PC-9 (cell line): ENCODE measurements around the gene C4orf51. TPM values are rescaled to one million over a fixed set of nuclear protein-coding genes. Genes with fewer than 3 reads are reported as not detected.

Experiments used
- BruUV-seq: library from RNA; stranded (reverse); fragments of 400-500 nt; replicated peaks from 2 replicates; lab custom pipeline; 2021; lab: Mats Ljungman, UMichigan
- CTCF ChIA-PET: fragments of 300-600 bp; sonication (Branson Sonifier 250); formaldehyde crosslinking; loops from one replicate; lab custom pipeline; 2022; ENCODE audit warnings: antibody characterized with exemption; lab: Charles Lee
- POLR2A ChIA-PET: fragments of 300-600 bp; sonication (Branson Sonifier 250); formaldehyde crosslinking; loops from one replicate; lab custom pipeline; 2022; ENCODE audit warnings: antibody characterized with exemption; ENCODE audit not compliant: unreplicated experiment; lab: Charles Lee
- DNase-seq, 2 experiments: peaks; one replicate each; pipeline versions ENCODE4 v3.0.0 to v3.0.0-alpha.2; 2015 to 2022; ENCODE audit warnings: mixed read lengths in 1 of 2
- H2AFZ ChIP-seq: fragments of 200-600 bp; sonication (generic); 2 replicates; pipeline ENCODE4 v1.8.1; 2017; ENCODE audit warnings: antibody characterized with exemption
- H3F3A ChIP-seq: fragments of 200-600 bp; sonication (generic); 2 replicates; pipeline ENCODE4 v1.8.1; 2017; ENCODE audit warnings: antibody characterized with exemption, mild to moderate bottlenecking, low read depth; ENCODE audit not compliant: insufficient read depth
- H3K27ac ChIP-seq: fragments of 200-600 bp; sonication (generic); 2 replicates; pipeline ENCODE4 v1.6.1; 2016; ENCODE audit warnings: mixed run types
- H3K27me3 ChIP-seq: fragments of 200-600 bp; sonication (generic); 2 replicates; pipeline ENCODE4 v1.6.1; 2016; ENCODE audit warnings: low read depth, mixed run types; ENCODE audit not compliant: insufficient read depth
- H3K36me3 ChIP-seq: fragments of 200-600 bp; sonication (generic); 2 replicates; pipeline ENCODE4 v1.6.1; 2016; ENCODE audit warnings: low read depth, mixed run types
- H3K4me1 ChIP-seq: fragments of 200-600 bp; sonication (generic); replicated peaks from 2 replicates; pipeline ENCODE4 v1.6.1; 2016; ENCODE audit warnings: mixed run types; ENCODE audit not compliant: insufficient read depth
- H3K4me2 ChIP-seq: fragments of 200-600 bp; sonication (generic); 2 replicates; pipeline ENCODE4 v1.6.1; 2017; ENCODE audit warnings: mixed run types
- H3K4me3 ChIP-seq: fragments of 200-600 bp; sonication (generic); 2 replicates; pipeline ENCODE4 v1.6.1; 2016; ENCODE audit warnings: mixed run types
- H3K79me2 ChIP-seq: fragments of 200-600 bp; sonication (generic); 2 replicates; pipeline ENCODE4 v1.6.1; 2017; ENCODE audit warnings: low read depth, mixed run types
- H3K9me2 ChIP-seq: fragments of 200-600 bp; sonication (generic); 2 replicates; pipeline ENCODE4 v1.8.1; 2017; ENCODE audit warnings: mild to moderate bottlenecking; ENCODE audit not compliant: insufficient read depth
- H3K9me3 ChIP-seq: fragments of 200-600 bp; sonication (generic); 2 replicates; pipeline ENCODE4 v1.8.1; 2016; ENCODE audit warnings: low read depth; ENCODE audit not compliant: insufficient read depth
- H4K20me1 ChIP-seq: fragments of 200-600 bp; sonication (generic); 2 replicates; pipeline ENCODE4 v1.8.1; 2017; ENCODE audit not compliant: insufficient read depth
- CTCF ChIP-seq: fragments of 200-600 bp; sonication (generic); conservative IDR thresholded peaks from 2 replicates; pipeline ENCODE4 v1.6.1; 2017; ENCODE audit warnings: mixed run types, antibody characterized with exemption, mild to moderate bottlenecking, moderate library complexity
- EZH2 ChIP-seq: fragments of 200-600 bp; sonication (generic); IDR thresholded peaks from 2 replicates; pipeline ENCODE4 v1.8.0; 2017; ENCODE audit warnings: antibody characterized with exemption, low read depth
- intact Hi-C: fragments of 100-400 bp; cut with micrococcal nuclease; formaldehyde crosslinking; loops from one replicate; pipeline ENCODE4 v1.10.0; 2022; ENCODE audit not compliant: unreplicated experiment
- total RNA-seq: library from RNA; stranded (reverse); gene quantifications from 2 replicates; pipeline ENCODE4 v1.2.3, GENCODE V29; 2021

The C4orf51 gene
- total RNA-seq, 1 experiment from 2014 or later: not detected

DNA sequence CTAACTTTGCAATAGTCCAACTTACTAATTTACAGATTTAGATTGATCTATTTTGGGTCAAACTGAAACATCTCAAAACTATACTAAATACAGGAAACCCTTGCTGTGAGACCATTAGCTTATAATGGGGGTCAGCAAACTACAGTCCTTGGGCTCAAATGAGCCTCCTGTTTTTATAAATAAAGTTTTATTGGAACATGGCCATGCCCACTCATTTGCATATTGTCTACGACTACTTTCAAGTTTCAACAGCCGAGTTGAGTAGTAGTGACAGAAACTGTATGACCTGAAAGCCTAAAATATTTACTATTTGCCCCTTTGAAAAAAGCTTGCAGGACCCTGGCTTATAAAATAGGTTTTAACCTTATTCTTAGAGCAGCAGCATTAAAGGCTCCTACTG is 92.4 kb downstream of the C4orf51 start:
- Histone ChIP-seq H3K27ac (no peak overlapping the region), H3K4me1 (no peaks in the 10 kb centered on the region), H4K20me1 (no peaks in the 10 kb centered on the region), H3K36me3 (no peaks in the 10 kb centered on the region), H3K9me3 (no peaks in the 10 kb centered on the region), H2AFZ (no peak overlapping the region), H3K4me2 (no peak overlapping the region), H3K9me2 (no peaks in the 10 kb centered on the region), H3K4me3 (no peak overlapping the region), H3F3A (no peaks in the 10 kb centered on the region), H3K27me3 (no peaks in the 10 kb centered on the region), H3K79me2 (no peaks in the 10 kb centered on the region)
- intact Hi-C loops: no loop called here
- BruUV-seq: no TSS peak
- no peak for DNase-seq
- POLR2A ChIA-PET: interaction anchor here (0.6 kb wide), 1 partner anchor 16 kb away, joined by 7 read pairs; no protein-coding TSS in a partner anchor
- TF ChIP-seq CTCF (no peak), EZH2 (no peak)
- CTCF ChIA-PET: no interaction called here

- no TSS peak for BruUV-seq
- H3K4me2 ChIP-seq: no peak overlapping the region
- DNase-seq: no peak
- H3K9me2 ChIP-seq: no peaks in the 10 kb centered on the region
- H3K27me3 ChIP-seq: no peaks in the 10 kb centered on the region
- H3K36me3 ChIP-seq: no peaks in the 10 kb centered on the region
- H4K20me1 ChIP-seq: no peaks in the 10 kb centered on the region
- no peaks in the 10 kb centered on the region for H3K79me2 ChIP-seq
- no peak overlapping the region for H3K4me3 ChIP-seq
- ChIA-PET CTCF (no interaction called here), POLR2A (no interaction called here)
- no peaks in the 10 kb centered on the region for H3K4me1 ChIP-seq
- H3K9me3 ChIP-seq: no peaks in the 10 kb centered on the region
- intact Hi-C loops: no loop called here
- H3K27ac ChIP-seq: no peak overlapping the region
- TF ChIP-seq CTCF (no peak), EZH2 (no peak)
- H2AFZ ChIP-seq: no peak overlapping the region
- H3F3A ChIP-seq: no peaks in the 10 kb centered on the region
Measured at GRCh38 chr4:145773581-145774234, 93.8 kb downstream of the C4orf51 start.

DNA sequence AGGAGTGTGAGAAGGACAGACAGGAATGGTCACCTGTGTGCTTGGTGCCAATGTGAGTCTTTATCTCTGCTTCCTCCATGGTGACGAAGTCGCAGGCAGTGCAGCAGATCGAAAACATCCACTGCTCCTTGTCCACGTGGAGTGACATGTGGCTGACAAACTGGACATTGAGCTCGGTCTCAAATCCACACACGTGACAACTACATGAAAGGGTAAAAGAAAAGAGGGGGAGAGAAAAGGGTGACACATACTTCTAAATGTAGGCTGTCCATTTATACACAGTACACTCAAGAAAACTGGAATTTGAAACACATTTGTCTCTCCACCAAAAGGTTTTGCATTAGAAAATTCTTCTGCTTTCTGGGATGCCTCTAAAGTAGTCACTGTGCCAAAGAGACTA is 94.5 kb downstream of the C4orf51 start:
- Histone ChIP-seq H3K4me2 (no peak overlapping the region), H4K20me1 (no peaks in the 10 kb centered on the region), H3K27me3 (no peaks in the 10 kb centered on the region), H3K79me2 (no peaks in the 10 kb centered on the region), H3K9me3 (no peaks in the 10 kb centered on the region), H2AFZ (no peak overlapping the region), H3K27ac (no peak overlapping the region), H3K9me2 (no peaks in the 10 kb centered on the region), H3K4me1 (no peaks in the 10 kb centered on the region), H3K36me3 (no peaks in the 10 kb centered on the region), H3K4me3 (no peak overlapping the region), H3F3A (no peaks in the 10 kb centered on the region)
- intact Hi-C loops: no loop called here
- POLR2A ChIA-PET: no interaction called here
- TF ChIP-seq CTCF (no peak), EZH2 (no peak)
- no TSS peak for BruUV-seq
- CTCF ChIA-PET: no interaction called here
- DNase-seq: no peak
